NCI-H1092 (cell line): ENCODE results near the gene LTBP4.
"Not testable (repeated sequence)": the region's sequence is repeated elsewhere in the genome, so short reads cannot be mapped to it uniquely, and the experiment has no call there.

Experiments used
- DNase-seq: peaks from one replicate; lab custom pipeline; 2025; lab: John Stamatoyannopoulos, UW

LTBP4 gene

GRCh38 chr19:40601134-40601974, at the start of gene LTBP4:
LTBP4 (plus strand) TSS chr19:40601369; CDS start chr19:40601388, 19 bp downstream.
- DNase-seq = no peak

GRCh38 chr19:40552848-40553247, 48.3 kb upstream of the LTBP4 start:
- DNase-seq = no peak

- DNase-seq = no peak
These were observed 47.0 kb upstream of the LTBP4 start for GRCh38 chr19:40553885-40554857.

- DNase-seq = no peak
These were observed 45.0 kb upstream of the LTBP4 start for GRCh38 chr19:40555978-40556689.

GRCh38 chr19:40556953-40557530, 44.1 kb upstream of the LTBP4 start:
- no peak for DNase-seq

- DNase-seq = no peak
These were observed 41.8 kb upstream of the LTBP4 start for GRCh38 chr19:40559394-40559793.

- DNase-seq = no peak
These were observed 41.1 kb upstream of the LTBP4 start for GRCh38 chr19:40560092-40560507.

GRCh38 chr19:40561947-40562346, 39.2 kb upstream of the LTBP4 start:
- no peak for DNase-seq

- not testable (repeated sequence) for DNase-seq
These were observed 36.6 kb upstream of the LTBP4 start for GRCh38 chr19:40564535-40564934.

GRCh38 chr19:40565355-40565754, 35.8 kb upstream of the LTBP4 start:
- no peak for DNase-seq

GRCh38 chr19:40565910-40566495, 35.2 kb upstream of the LTBP4 start:
- DNase-seq = no peak

- DNase-seq = no peak
These were observed 34.0 kb upstream of the LTBP4 start for GRCh38 chr19:40567040-40567749.

GRCh38 chr19:40567750-40568494, 33.2 kb upstream of the LTBP4 start:
- DNase-seq = no peak

GRCh38 chr19:40570313-40571004, 30.7 kb upstream of the LTBP4 start:
- peak; percentile 95 for DNase-seq

GRCh38 chr19:40571005-40571318, 30.2 kb upstream of the LTBP4 start:
- no peak for DNase-seq

- no peak for DNase-seq
These were observed 29.2 kb upstream of the LTBP4 start for GRCh38 chr19:40571831-40572495.

- DNase-seq = no peak
These were observed 25.8 kb upstream of the LTBP4 start for GRCh38 chr19:40575326-40575725.

GRCh38 chr19:40576151-40576584, 25.0 kb upstream of the LTBP4 start:
- no peak for DNase-seq
